DND-41 (cell line): Measurements from ENCODE around the gene ALG12.

Experiments used
- ATAC-seq: fragments of 200-7000 bp; cut with Tn5 transposase; 3 replicates; pipeline ENCODE4 v1.9.1; 2021; ENCODE audit warnings: low read depth; ENCODE audit not compliant: insufficient read depth
- DNase-seq: peaks from one replicate; pipeline ENCODE4 v3.0.0-alpha.2; 2020
- H2AFZ ChIP-seq: 2 replicates; pipeline ENCODE4 v1.6.0; 2012; ENCODE audit warnings: low read depth, low read length
- H3K27ac ChIP-seq: 2 replicates; pipeline ENCODE4 v1.5.1; 2012; ENCODE audit warnings: low read length, inconsistent platforms
- H3K27me3 ChIP-seq: fragments of 200-600 bp; sonication (generic); 2 replicates; pipeline ENCODE4 v1.6.0; 2012; ENCODE audit warnings: low read length, mild to moderate bottlenecking, inconsistent platforms; ENCODE audit not compliant: insufficient read depth, poor library complexity
- H3K36me3 ChIP-seq: 2 replicates; pipeline ENCODE4 v1.5.1; 2012; ENCODE audit warnings: low read length, inconsistent platforms; ENCODE audit not compliant: insufficient read depth
- H3K4me1 ChIP-seq: 2 replicates; pipeline ENCODE4 v1.5.1; 2012; ENCODE audit warnings: mild to moderate bottlenecking, low read length; ENCODE audit not compliant: insufficient read depth
- H3K4me2 ChIP-seq: 2 replicates; pipeline ENCODE4 v1.6.0; 2012; ENCODE audit warnings: mild to moderate bottlenecking, moderate library complexity, low read length, inconsistent platforms; ENCODE audit not compliant: insufficient read depth
- H3K4me3 ChIP-seq, 2 experiments: fragments of 200-600 bp in 1 of 2; shearing (Covaris generic) in 1 of 2; 2 replicates each; pipeline ENCODE4 v1.5.1; 2012 to 2016; ENCODE audit warnings: inconsistent platforms in 2 of 2, low read length in 2 of 2, mild to moderate bottlenecking in 2 of 2, low read depth in 1 of 2, moderate library complexity in 1 of 2
- H3K79me2 ChIP-seq: 2 replicates; pipeline ENCODE4 v1.6.0; 2012; ENCODE audit warnings: low read length, inconsistent platforms; ENCODE audit not compliant: insufficient read depth
- H3K9ac ChIP-seq: 2 replicates; pipeline ENCODE4 v1.6.0; 2012; ENCODE audit warnings: low read depth, mild to moderate bottlenecking, inconsistent platforms, low read length, moderate library complexity
- H3K9me3 ChIP-seq: 2 replicates; pipeline ENCODE4 v1.5.1; 2012; ENCODE audit warnings: low read length, moderate library complexity, mild to moderate bottlenecking, inconsistent platforms; ENCODE audit not compliant: insufficient read depth, severe bottlenecking
- H4K20me1 ChIP-seq: 2 replicates; pipeline ENCODE4 v1.6.0; 2012; ENCODE audit warnings: low read length; ENCODE audit not compliant: insufficient read depth
- CTCF ChIP-seq: IDR thresholded peaks from 2 replicates; pipeline ENCODE4 v1.5.1; 2012; ENCODE audit warnings: borderline replicate concordance, low read length, moderate library complexity, mild to moderate bottlenecking; ENCODE audit not compliant: poor library complexity, severe bottlenecking; ENCODE audit errors: extremely low read depth
- EZH2 ChIP-seq: IDR thresholded peaks from 3 replicates; pipeline ENCODE4 v1.6.1; 2012; ENCODE audit warnings: borderline replicate concordance, low read depth, mild to moderate bottlenecking, moderate library complexity, low read length, inconsistent platforms; ENCODE audit not compliant: severe bottlenecking

Gene ALG12

GRCh38 chr22:49953680-49954344 is 35.6 kb upstream of the ALG12 start:
- H3K4me2 ChIP-seq, result no peak overlapping the region
- H3K9me3 ChIP-seq, result no peaks in the 10 kb centered on the region
- no peak overlapping the region for H3K4me3 ChIP-seq
- H2AFZ ChIP-seq, result no peak overlapping the region
- TF ChIP-seq EZH2 (no peak), CTCF (no peak)
- H3K27me3 ChIP-seq, result no peaks in the 10 kb centered on the region
- ATAC-seq (no peak), DNase-seq (no peak)
- H3K79me2 ChIP-seq, result no peaks in the 10 kb centered on the region
- no peak overlapping the region for H3K27ac ChIP-seq
- H4K20me1 ChIP-seq, result no peaks in the 10 kb centered on the region
- H3K4me1 ChIP-seq, result no peaks in the 10 kb centered on the region
- no peak overlapping the region for H3K9ac ChIP-seq
- H3K36me3 ChIP-seq, result no peaks in the 10 kb centered on the region

- no peak overlapping the region for H2AFZ ChIP-seq
- ATAC-seq, result no peak
- no peaks in the 10 kb centered on the region for H3K27me3 ChIP-seq
- H4K20me1 ChIP-seq, result no peaks in the 10 kb centered on the region
- no peaks in the 10 kb centered on the region for H3K9me3 ChIP-seq
- H3K79me2 ChIP-seq, result no peaks in the 10 kb centered on the region
- no peak for DNase-seq
- H3K36me3 ChIP-seq, result no peaks in the 10 kb centered on the region
- TF ChIP-seq CTCF (no peak), EZH2 (no peak)
- H3K4me3 ChIP-seq, result no peak overlapping the region
- no peaks in the 10 kb centered on the region for H3K4me1 ChIP-seq
- H3K27ac ChIP-seq, result no peak overlapping the region
- no peak overlapping the region for H3K4me2 ChIP-seq
- no peak overlapping the region for H3K9ac ChIP-seq
Measured at GRCh38 chr22:49953027-49953679, 34.9 kb upstream of the ALG12 start.

- no peak overlapping the region for H3K9ac ChIP-seq
- no peaks in the 10 kb centered on the region for H3K79me2 ChIP-seq
- H3K4me2 ChIP-seq, result no peak overlapping the region
- DNase-seq (no peak), ATAC-seq (no peak)
- no peaks in the 10 kb centered on the region for H3K36me3 ChIP-seq
- no peaks in the 10 kb centered on the region for H3K4me1 ChIP-seq
- no peak overlapping the region for H2AFZ ChIP-seq
- H3K9me3 ChIP-seq, result no peaks in the 10 kb centered on the region
- H3K27ac ChIP-seq, result no peak overlapping the region
- TF ChIP-seq EZH2 (no peak), CTCF (no peak)
- no peaks in the 10 kb centered on the region for H4K20me1 ChIP-seq
- no peak overlapping the region for H3K4me3 ChIP-seq
- no peaks in the 10 kb centered on the region for H3K27me3 ChIP-seq
Measured at GRCh38 chr22:49951986-49952896, 34.0 kb upstream of the ALG12 start.
